NCI-H748 treated with DMSO at 0.1 percent for 48 hours (cell line): Measurements from ENCODE around the gene EHHADH.

Source experiments
- DNase-seq: peaks from one replicate; lab custom pipeline; 2025; lab: John Stamatoyannopoulos, UW

EHHADH gene

DNA sequence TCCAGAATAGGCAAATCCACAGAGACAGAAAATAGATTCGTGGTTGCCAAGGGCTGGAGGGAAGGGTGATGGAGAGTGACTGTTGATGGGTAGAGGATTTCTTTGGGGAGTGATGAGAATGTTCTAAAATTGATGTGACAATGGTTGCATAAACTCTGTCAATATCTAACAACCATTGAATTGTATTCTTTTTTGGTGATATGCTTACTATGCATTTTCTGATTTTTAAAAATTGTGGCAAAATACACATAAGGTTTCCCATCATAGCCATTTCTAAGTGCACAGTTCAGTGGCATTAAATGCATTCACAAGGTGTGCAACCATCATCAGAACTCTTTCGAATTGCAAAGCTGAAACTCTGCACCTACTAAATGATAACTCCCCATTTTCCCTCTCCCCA, 56.8 kb downstream of the EHHADH start:
- DNase-seq, result no peak

DNA sequence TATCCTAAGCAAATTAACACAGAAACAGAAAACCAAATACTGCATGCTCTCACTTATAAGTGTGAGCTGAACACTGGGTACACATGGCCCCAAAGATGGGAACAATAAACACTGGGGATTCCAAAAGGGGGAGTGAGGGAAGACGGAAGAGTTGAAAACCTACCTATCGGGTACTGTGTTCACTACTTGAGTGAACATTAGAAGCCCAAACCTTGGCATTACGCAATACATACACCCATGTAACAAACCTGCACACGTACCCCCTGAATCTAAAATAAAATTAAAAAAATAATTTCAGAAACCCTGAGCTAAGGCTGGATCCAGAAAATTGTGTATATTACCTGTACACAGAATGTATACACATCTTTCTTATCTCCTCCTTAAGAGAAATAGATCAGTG, 58.2 kb downstream of the EHHADH start:
- no peak for DNase-seq

DNA sequence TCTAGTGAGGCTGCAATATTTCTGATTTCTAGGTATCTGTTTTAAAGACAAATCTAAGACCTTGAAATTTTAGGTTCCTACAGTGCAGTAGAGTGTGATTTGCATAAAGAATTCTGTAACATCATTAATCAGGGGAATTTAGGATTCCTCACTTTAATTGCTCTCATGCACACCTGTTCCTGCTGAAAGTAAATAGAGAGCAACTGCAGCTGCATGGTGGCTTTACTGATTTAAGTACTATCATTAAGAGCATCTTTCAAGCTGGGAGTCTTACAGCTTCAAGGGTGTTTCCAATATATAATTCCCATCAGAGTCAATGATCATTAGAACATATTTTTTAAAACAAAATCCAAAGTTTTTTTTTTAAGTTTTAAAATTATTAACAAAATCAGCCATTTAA, 65.0 kb downstream of the EHHADH start:
- peak; percentile 0 for DNase-seq

DNA sequence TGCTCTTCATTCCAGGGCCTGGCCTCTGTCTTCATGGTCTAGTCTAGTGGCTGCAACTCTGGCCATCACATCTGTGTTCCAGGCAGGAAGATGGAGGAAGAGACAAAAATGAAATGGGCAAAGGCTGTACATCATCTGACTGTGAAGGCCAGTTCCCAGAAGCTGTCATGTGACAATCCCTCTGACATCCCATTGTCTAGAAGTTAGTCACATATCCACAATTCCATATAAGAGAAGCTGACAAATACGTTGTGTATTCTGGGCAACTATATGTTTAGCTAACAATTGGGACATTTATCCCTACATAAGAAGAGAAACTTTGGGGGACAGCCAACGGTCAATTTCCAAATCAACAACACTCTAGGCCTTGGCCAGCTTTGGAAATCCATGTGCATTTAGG, 66.5 kb downstream of the EHHADH start:
- DNase-seq, result no peak

DNA sequence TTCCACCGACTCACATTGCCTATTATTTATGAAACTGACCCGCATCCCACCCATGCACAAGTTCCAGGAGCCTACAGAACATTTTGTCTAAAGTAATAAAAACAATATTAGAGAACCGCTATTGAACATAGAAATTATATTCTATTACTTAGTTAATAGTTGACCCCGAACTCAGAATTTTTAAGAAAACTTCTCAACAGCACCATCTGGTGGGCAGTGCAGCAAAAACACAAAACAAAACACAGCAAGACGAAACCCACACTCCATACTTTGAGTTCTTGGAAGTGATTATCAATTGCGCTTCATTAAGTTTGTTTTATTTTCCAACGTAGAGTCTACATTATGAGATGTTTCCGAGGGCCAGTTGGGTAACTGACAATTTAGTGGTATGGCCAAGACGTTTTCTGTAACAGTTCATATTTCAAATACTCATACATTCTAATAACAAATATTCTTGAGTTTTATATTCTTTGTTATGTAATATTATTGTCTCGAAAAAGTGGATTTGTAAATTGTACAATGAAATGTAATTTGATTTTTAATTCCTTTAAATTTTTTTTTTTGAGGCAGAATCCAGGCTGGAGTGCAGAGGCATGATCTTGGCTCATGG, 77.0 kb downstream of the EHHADH start:
- no peak for DNase-seq

DNA sequence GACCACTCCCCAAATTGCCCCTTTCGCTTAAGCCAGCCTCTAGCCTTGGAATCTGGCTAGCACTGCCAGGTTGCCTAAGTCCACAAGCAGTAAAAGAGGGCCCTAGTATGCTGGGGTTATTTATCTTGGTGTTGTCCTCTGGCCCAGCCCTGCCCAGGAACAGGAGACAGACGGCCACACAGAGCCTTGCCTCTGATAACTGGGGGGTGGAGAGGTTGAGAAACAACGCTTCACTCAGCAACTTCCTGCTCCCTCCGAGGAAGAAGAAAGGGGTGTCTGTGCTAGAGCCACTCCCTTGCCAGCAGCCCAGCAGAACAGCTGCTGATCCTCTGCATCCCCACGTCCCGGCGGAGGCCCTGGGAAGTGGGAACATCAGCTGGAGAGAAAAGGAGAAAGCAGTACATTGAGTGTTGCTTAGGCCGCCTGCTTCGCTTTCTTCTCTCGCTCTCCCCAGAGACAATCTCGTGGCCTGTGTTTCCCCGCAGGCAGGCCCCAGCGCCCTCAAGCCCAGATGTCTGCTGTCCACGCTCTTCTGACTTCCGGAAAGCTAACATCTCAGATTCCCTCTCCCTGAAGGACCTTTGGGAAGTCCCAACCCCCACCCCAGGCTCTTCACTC, 78.4 kb downstream of the EHHADH start:
- DNase-seq, result no peak

DNA sequence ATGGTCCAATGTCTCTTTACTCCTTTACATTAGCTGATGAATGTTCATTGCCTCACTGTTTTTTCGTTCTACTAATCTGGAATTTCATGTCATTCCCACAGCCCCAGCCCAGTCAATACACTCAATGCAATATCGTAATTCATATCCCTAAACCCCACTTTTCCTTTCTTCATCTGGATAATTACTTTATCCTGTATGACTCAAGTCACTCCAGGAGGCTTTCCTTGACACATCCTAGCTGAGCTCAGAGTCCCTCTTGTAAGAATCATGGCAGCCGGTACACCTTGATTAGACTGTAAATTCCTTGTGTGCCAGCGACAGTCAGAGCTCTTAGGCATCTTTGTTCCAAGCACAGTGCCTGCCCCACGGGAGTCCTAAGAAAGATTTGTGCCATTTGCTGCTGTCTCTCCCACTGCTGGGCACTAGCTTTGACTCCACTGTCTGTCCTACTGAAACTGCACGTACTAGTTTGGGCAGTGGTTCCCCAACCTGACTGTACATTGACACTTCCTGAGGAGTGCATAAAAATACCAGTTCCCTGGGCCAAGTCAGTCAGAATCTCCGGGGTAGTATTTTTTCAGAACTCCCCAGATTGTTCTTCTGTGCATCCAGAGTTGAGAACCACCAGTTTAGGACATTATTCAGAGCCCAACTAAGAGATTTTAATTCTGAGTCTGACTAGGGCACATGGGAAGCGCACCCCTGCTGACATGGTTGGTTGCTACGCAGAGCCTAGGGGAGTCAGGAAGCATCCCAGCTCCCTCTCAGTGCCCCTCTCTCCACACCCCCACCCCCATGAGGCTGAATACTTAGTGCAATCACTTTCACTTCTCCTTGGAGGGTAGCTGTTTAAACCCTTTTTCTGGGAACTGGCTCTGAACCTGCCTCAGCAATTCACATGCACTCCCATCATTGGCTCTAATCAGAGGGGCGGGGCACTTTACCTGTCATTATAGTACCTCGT, 81.5 kb downstream of the EHHADH start:
- DNase-seq, result no peak

DNA sequence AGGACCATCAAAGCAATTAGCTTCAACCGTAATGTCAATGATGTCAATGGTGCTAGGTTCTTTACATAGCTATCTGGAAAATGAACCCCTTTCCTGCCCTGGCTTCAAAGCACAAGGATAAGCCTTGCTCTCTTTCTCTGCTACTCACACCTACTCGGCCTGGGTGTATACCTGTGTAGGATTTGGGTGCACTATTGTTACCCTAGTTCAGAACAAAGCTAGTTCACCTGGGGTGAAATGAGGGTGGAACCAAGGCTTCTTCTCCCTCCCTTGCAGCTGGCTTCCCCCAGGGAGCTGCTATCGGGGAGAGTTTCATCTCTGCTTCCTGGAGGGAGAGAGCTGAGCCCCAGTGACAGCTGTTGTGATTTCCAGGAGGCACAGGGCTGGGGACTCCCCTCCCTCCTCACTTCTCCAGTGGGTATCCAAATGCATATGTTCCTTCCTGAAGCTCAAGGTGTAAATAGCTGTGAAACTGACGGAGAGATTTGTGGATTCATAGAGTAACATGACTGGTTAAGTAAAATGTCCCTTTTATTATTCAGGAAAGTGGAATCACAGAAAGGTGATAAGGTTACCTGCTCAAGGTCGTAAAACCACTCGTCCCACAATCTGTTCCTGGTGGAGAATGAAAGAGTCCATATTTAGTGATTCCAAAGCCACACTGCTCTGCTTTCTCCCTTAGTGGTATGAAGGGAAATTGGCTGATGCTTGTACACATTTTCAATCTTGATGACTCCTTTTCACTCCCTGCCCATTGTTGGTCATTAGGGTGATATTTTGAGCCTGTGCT, 89.2 kb downstream of the EHHADH start:
- no peak for DNase-seq

DNA sequence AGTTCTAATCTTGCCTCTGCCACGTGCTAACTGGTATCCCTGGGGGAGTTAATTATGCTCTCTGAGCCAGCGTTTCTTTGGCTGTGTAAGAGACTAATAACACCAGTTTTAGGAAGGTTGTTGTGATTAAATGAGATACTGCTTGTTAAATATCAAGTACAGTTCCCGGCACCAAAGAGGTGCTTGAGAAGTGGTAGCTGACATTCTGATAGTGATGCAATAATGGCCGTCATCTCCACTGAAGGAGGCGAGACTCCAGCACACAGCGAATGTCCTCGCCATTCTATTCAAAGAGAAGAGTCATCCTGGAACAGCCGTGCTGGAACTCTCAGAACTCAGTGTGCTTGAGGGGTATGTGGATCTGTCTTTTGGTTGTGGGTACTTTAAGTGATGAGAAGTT, 91.2 kb downstream of the EHHADH start:
- no peak for DNase-seq

DNA sequence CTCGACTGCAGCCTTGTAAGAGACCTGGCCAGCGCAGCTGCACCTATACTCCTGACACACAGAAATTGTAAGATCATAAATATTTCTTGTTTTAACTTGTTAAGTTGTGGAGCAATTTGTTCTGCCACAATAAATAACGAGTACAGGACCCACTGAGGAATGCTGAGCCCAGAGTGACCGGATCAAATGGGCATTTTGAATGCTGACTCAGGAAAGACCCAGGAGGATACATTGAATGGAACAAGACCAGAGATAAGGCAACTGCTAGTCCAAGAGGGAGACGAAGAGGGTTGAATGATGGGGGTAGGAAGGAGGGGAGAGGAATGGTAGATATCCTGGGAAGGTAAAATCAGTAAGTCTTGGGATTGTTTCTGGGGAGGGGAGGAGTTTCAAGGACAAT, 92.1 kb downstream of the EHHADH start:
- no peak for DNase-seq

DNA sequence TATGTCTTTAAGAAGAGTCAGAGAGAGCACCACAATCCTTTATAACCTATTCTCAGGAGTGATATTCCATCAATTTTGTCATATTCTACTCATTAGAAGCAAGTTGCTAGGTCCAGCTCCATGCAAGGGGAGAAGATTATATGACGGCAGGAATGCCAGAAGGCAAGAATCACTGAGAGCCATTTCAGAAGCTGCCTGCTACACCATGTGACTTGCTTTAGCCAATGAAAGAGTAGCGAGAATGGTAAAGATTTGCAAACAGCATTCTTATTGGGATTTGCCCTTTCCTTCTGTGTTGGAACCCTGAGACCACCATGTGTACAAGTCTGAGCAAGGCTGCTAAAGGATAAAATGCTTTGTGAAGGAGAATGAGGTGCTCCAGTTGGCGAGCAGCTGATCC, 96.5 kb downstream of the EHHADH start:
- DNase-seq, result no peak

DNA sequence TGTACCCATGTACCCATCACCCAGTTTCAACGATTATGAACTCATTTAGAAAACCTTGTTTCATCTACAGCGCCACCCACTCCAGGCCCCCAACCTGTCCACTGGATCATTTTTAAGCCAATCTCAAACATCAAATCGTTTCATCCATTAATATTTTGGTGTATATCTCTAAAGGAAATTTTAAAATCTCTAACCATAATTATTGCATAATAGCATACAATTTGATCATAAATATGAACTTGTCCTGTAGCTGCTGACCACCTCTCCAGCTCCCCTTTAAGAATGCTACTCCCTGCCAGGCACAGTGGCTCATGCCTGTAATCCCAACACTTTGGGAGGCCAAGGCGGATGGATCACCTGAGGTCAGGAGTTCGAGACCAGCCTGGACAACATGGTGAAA, 98.2 kb downstream of the EHHADH start:
- DNase-seq, result no peak

DNA sequence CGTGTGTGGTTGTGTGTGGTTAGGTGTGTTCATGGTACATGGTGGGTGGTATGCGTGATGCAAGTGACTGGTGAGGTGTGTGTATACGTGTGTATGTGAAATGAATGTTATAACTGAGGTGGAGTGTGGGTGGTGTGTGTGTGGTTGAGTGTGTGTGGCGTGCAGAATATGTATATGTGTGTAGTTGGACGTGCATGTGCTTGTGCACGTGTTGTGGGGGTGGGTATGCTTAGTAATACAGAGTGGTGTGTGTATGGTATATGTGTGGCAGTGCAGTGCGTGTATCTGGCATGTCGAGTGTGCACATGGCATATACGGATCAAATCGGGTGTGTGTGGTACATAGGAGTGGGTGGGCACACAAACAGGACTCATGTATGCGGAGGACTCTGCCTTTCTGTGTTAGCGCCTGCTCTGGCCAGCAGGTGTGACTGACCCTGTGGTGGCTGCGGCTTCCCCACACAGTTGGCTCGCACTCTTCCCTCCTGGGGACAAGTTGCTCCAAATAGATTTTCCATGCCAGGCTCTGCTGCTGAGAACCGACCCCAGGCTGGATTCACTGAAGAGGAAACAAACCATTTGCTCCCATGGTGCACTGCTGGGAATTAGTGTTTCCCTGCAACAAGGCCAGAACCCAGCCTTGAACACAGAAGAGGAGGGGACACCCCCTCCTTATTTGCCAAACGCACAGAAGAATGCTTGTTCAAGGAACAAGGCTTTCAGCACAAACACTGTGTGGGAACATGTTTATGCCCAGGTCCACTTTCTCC, 99.8 kb downstream of the EHHADH start:
- DNase-seq, result no peak

DNA sequence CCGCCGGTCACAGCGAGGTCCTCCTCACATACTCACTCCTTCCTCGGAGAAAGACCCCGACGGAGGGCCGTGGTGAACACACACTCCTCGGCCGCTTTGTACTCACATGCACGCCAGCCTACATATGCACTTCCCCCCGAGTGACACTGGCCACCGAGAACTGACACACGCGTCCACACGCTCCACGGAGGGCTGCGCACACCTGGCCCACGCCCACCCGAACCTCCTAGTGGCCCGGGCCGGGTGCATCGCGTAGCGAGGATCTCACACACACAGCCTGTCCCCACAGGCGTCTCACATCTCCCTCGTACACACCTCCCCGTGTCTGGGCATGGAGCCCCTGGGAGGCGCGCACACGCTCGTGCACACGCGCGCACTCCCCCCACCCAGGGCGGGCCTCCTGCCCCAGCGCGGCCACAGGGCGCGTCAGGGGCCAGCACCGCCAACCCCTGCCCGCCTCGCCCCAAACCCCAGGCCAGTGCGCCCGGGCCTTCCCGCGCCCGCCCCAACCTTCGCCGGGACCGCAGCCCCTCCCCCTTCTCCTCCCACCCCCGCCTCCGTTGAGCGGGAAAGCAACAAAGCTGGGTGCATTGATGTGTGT, 100.6 kb downstream of the EHHADH start:
- no peak for DNase-seq

DNA sequence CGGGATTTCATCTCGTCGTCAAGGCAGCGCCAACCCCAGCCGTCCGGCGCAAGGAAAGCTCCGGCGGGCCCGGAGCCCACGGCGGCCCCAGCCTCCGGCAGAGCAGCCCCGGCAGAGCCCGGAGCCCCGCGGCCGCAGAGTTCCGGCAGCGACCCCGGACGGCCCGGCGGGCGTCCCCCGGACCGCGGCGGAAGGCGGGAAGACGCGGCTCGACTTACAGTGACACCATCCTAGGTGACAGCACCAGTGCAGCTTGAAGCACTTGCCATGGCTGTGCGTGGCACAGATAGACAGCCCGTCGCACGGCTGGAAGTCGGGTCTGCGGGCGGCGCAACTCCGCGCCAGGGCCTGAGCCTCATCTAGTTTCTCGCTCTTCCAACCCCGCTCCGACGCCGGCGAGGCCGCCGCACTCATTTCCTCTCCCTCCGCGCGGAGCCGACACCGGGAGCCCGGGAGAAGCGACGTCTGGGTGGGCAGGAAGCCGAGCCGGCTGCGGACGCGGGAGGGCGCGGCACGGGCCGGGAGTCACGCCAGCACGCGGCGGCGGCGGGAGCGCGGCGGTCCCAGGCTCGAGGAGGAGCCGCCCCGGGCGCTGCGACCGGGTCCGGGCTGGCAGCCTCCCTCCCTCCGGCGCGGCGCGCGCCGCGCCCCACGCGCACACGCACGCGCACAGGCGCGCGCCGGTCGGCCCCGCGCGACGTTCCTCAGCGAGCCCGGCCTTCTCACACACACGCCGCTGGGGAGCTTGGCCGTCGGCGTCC, 101.3 kb downstream of the EHHADH start, which contains the start of gene C3orf70:
Gene C3orf70 (minus strand): TSS at position 651 of the 761 bp plus-strand sequence. CDS start 237 bp downstream, at position 414.
- DNase-seq, result no peak

DNA sequence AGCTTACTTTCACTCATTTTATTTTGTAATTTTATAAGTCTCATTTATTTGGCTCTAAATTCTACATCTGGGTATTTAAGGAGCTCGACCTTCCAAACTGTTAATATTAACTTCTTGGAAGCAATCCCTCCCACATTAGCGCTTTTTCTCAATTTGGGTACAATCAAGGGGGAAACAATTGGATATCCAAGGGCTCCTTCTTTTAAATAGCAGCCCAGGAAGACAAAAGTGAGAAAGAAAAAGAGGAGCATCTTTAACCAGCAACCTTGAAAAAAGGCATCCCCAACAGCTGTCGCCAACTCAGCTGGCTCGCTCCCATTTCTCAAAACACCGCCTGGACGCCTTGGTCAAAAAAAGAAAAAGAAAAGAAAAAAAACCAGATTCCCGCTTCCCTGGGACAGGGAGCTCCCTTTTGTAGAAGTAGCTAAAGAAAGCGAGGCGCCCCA, 101.9 kb downstream of the EHHADH start:
- DNase-seq, result no peak

DNA sequence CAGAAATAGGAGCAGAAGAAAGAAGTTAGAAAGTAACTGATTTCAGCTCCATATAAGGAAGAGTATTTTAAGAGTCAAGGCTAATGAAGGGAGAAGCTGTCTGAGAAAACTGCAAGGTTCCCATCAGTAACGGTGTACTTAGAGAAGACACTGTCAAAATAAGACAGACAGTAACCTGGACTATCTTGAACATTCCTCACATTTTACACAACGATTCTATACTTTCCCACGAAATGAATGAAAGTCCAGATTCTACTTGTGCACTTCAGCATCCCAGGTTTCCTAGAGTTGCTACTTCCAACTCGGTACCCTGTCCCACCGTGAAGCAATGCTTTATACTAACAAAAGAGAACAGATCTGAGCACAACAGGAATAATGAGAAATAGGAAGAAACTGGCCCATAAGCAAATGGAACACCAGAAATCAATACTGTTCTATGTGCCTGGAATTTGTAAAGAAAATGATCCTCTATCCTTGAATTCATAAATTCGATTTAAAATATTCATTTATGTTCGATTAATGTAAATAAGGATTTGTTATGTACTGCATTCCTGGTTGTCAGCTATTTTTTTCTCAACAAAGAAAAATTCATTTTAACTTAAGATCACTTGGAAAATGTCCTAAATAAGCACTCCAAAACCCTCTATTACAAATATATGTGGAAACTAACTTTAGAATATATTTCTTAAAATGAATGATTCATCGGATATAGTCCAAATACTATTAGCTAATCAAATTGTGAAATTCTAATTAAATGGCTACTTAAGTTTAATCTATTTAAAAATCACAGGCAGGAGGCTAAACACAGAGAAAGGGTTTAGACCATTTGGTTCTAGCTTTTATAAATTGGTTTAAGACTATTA, 102.5 kb downstream of the EHHADH start:
- DNase-seq, result no peak

DNA sequence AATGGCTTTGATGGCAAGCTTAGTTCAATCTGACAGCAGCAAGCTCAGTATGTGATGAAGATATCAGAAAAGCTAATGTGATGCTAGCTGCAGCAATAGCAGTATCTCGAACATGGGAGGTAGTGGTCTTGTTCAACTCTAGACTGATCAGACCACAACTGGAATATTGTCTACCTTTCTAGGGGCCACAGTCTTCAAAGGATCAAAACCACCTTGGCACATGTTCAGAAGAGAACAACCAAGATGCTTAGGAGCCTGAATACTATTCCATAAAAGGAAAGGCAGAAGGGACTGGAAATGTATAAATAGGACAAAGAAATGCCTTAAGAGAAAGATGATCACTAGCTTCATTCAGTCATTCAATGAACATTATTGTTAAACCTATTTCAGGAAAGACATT, 103.3 kb downstream of the EHHADH start:
- no peak for DNase-seq

DNA sequence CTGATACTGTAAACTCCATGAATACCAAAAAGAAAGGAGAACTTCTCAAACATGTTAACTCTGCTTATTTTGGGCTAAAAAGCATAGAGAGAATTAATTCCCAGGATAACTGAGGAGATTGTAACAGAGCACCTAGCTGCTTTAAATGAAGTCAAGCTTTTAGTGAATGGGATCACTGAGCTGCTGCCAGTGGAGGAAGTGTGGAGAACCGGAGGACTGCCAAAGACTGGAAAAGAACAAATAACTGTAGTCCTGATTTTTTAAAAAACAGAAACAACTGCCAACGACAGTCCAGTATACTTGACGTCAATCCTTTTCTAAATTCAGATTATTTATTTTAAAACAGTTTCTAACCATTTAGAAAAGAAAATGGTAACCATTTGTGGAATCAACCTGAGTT, 104.3 kb downstream of the EHHADH start:
- DNase-seq, result no peak
